MM.1S (cell line): ENCODE data around the gene INHBE.

Experiments used
- DNase-seq: peaks from one replicate; pipeline ENCODE4 v3.0.0-alpha.2; 2015
- H2AFZ ChIP-seq: fragments of 300-600 bp; sonication (generic); 2 replicates; pipeline ENCODE4 v1.6.0; 2016; ENCODE audit warnings: antibody characterized with exemption, low read length
- H3F3A ChIP-seq: fragments of 300-600 bp; sonication (generic); 2 replicates; pipeline ENCODE4 v1.6.1; 2016; ENCODE audit warnings: mild to moderate bottlenecking, antibody characterized with exemption, low read length, moderate library complexity, mixed read lengths; ENCODE audit not compliant: insufficient read depth
- H3K27ac ChIP-seq: fragments of 300-600 bp; sonication (generic); 2 replicates; pipeline ENCODE4 v1.5.1; 2016; ENCODE audit warnings: mild to moderate bottlenecking, low read length
- H3K27me3 ChIP-seq: fragments of 300-600 bp; sonication (generic); replicated peaks from 2 replicates; pipeline ENCODE4 v1.6.0; 2016; ENCODE audit warnings: low read length; ENCODE audit not compliant: insufficient read depth
- H3K36me3 ChIP-seq: fragments of 300-600 bp; sonication (generic); replicated peaks from 2 replicates; pipeline ENCODE4 v1.6.1; 2016; ENCODE audit warnings: mild to moderate bottlenecking, low read length, mixed read lengths; ENCODE audit not compliant: insufficient read depth
- H3K4me1 ChIP-seq: fragments of 300-600 bp; sonication (generic); 2 replicates; pipeline ENCODE4 v1.6.1; 2016; ENCODE audit warnings: low read length, mixed read lengths
- H3K4me2 ChIP-seq: fragments of 300-600 bp; sonication (generic); 2 replicates; pipeline ENCODE4 v1.6.0; 2016; ENCODE audit warnings: low read depth, low read length
- H3K4me3 ChIP-seq: fragments of 300-600 bp; sonication (generic); 2 replicates; pipeline ENCODE4 v1.5.1; 2016; ENCODE audit warnings: low read length, mixed read lengths
- H3K79me2 ChIP-seq: fragments of 300-600 bp; sonication (generic); 2 replicates; pipeline ENCODE4 v1.6.1; 2016; ENCODE audit warnings: mixed run types, low read length, mixed read lengths
- H3K9ac ChIP-seq: fragments of 300-600 bp; sonication (generic); 2 replicates; pipeline ENCODE4 v1.6.1; 2016; ENCODE audit warnings: low read length, mixed read lengths
- H3K9me2 ChIP-seq: fragments of 300-600 bp; sonication (generic); replicated peaks from 2 replicates; pipeline ENCODE4 v1.6.1; 2016; ENCODE audit warnings: mild to moderate bottlenecking, low read length, mixed read lengths; ENCODE audit not compliant: insufficient read depth
- H3K9me3 ChIP-seq: fragments of 300-600 bp; sonication (generic); replicated peaks from 2 replicates; pipeline ENCODE4 v1.6.1; 2016; ENCODE audit warnings: mild to moderate bottlenecking, low read length, mixed read lengths; ENCODE audit not compliant: insufficient read depth
- H4K20me1 ChIP-seq: fragments of 300-600 bp; sonication (generic); 2 replicates; pipeline ENCODE4 v1.6.1; 2016; ENCODE audit warnings: mild to moderate bottlenecking, low read length, moderate library complexity, mixed read lengths; ENCODE audit not compliant: insufficient read depth
- EZH2 ChIP-seq: fragments of 300-600 bp; sonication (generic); optimal IDR thresholded peaks from 2 replicates; pipeline ENCODE3; 2017; ENCODE audit warnings: low read depth, mild to moderate bottlenecking, antibody characterized with exemption, low read length, mixed read lengths
- EZH2phosphoT487 ChIP-seq: fragments of 300-600 bp; sonication (generic); IDR thresholded peaks from 2 replicates; pipeline ENCODE4 v1.6.1; 2018; ENCODE audit warnings: antibody characterized with exemption, low read length
- TF ChIP-seq, protein P1 (sequence below): fragments of 300-600 bp; sonication (generic); IDR thresholded peaks from 2 replicates; pipeline ENCODE4 v1.5.1; 2016; ENCODE audit warnings: antibody characterized with exemption, low read length, mixed read lengths

The INHBE gene

DNA sequence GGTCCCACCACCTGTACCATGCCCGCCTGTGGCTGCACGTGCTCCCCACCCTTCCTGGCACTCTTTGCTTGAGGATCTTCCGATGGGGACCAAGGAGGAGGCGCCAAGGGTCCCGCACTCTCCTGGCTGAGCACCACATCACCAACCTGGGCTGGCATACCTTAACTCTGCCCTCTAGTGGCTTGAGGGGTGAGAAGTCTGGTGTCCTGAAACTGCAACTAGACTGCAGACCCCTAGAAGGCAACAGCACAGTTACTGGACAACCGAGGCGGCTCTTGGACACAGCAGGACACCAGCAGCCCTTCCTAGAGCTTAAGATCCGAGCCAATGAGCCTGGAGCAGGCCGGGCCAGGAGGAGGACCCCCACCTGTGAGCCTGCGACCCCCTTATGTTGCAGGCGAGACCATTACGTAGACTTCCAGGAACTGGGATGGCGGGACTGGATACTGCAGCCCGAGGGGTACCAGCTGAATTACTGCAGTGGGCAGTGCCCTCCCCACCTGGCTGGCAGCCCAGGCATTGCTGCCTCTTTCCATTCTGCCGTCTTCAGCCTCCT is 1.1 kb downstream of the INHBE start:
- Histone ChIP-seq H3K4me2 (peak overlapping the region; percentile 93), H2AFZ (peak overlapping the region; percentile 82), H4K20me1 (no peaks in the 10 kb centered on the region), H3K27me3 (peaks cover 11% of the 10 kb centered on the region), H3K4me1 (peaks cover 21% of the 10 kb centered on the region), H3K79me2 (no peaks in the 10 kb centered on the region), H3K36me3 (no peaks in the 10 kb centered on the region), H3K27ac (no peak overlapping the region), H3K9me3 (no peaks in the 10 kb centered on the region), H3K4me3 (peak overlapping the region; percentile 62), H3K9me2 (no peaks in the 10 kb centered on the region), H3K9ac (peak overlapping the region; percentile 18; the same call in 1 of the 2 replicates), H3F3A (peaks cover 5% of the 10 kb centered on the region)
- TF ChIP-seq, protein P1, sequence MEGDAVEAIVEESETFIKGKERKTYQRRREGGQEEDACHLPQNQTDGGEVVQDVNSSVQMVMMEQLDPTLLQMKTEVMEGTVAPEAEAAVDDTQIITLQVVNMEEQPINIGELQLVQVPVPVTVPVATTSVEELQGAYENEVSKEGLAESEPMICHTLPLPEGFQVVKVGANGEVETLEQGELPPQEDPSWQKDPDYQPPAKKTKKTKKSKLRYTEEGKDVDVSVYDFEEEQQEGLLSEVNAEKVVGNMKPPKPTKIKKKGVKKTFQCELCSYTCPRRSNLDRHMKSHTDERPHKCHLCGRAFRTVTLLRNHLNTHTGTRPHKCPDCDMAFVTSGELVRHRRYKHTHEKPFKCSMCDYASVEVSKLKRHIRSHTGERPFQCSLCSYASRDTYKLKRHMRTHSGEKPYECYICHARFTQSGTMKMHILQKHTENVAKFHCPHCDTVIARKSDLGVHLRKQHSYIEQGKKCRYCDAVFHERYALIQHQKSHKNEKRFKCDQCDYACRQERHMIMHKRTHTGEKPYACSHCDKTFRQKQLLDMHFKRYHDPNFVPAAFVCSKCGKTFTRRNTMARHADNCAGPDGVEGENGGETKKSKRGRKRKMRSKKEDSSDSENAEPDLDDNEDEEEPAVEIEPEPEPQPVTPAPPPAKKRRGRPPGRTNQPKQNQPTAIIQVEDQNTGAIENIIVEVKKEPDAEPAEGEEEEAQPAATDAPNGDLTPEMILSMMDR: peak; percentile 87
- TF ChIP-seq EZH2phosphoT487: no peak
- DNase-seq: peak; percentile 75

GRCh38 chr12:57456737-57457490 is 1.8 kb downstream of the INHBE start:
- H3F3A ChIP-seq: peaks cover 5% of the 10 kb centered on the region
- H2AFZ ChIP-seq: no peak overlapping the region
- H3K9me3 ChIP-seq: no peaks in the 10 kb centered on the region
- no peak overlapping the region for H3K27ac ChIP-seq
- H3K36me3 ChIP-seq: no peaks in the 10 kb centered on the region
- H3K79me2 ChIP-seq: no peaks in the 10 kb centered on the region
- H3K9me2 ChIP-seq: no peaks in the 10 kb centered on the region
- H3K4me2 ChIP-seq: no peak overlapping the region
- H3K9ac ChIP-seq: no peak overlapping the region
- DNase-seq: no peak
- H4K20me1 ChIP-seq: no peaks in the 10 kb centered on the region
- H3K27me3 ChIP-seq: peaks cover 13% of the 10 kb centered on the region
- peaks cover 22% of the 10 kb centered on the region for H3K4me1 ChIP-seq
- TF ChIP-seq EZH2 (no peak), EZH2phosphoT487 (no peak)
- no peak overlapping the region for H3K4me3 ChIP-seq

- H3K4me3 ChIP-seq: peak overlapping the region; percentile 80
- no peak for TF ChIP-seq EZH2phosphoT487
- TF ChIP-seq, protein P1: no peak
- TF ChIP-seq EZH2: no peak
- peaks cover 13% of the 10 kb centered on the region for H3K27me3 ChIP-seq
- peak overlapping the region; percentile 100 for H3K4me2 ChIP-seq
- H3K9ac ChIP-seq: peak overlapping the region; percentile 50; the same call in 1 of the 2 replicates
- no peaks in the 10 kb centered on the region for H3K9me2 ChIP-seq
- H3K9me3 ChIP-seq: no peaks in the 10 kb centered on the region
- no peak for DNase-seq
- peak overlapping the region; percentile 94 for H2AFZ ChIP-seq
- no peaks in the 10 kb centered on the region for H3K79me2 ChIP-seq
- peaks cover 24% of the 10 kb centered on the region for H3K4me1 ChIP-seq
- H3K36me3 ChIP-seq: no peaks in the 10 kb centered on the region
- peaks cover 9% of the 10 kb centered on the region for H3F3A ChIP-seq
- H4K20me1 ChIP-seq: no peaks in the 10 kb centered on the region
- peak overlapping the region; percentile 56; the same call in 1 of the 2 replicates for H3K27ac ChIP-seq
These were observed 3.6 kb downstream of the INHBE start for GRCh38 chr12:57458665-57459054.
